ENCODE measurements around the gene IFITM10. TPM values are rescaled to one million over a fixed set of nuclear protein-coding genes. Genes with fewer than 3 reads are reported as not detected.

The IFITM10 gene
- polyA plus RNA-seq, 1 of the 3 experiments (the other 2 are of a cell fraction), result 0.21 TPM

DNA sequence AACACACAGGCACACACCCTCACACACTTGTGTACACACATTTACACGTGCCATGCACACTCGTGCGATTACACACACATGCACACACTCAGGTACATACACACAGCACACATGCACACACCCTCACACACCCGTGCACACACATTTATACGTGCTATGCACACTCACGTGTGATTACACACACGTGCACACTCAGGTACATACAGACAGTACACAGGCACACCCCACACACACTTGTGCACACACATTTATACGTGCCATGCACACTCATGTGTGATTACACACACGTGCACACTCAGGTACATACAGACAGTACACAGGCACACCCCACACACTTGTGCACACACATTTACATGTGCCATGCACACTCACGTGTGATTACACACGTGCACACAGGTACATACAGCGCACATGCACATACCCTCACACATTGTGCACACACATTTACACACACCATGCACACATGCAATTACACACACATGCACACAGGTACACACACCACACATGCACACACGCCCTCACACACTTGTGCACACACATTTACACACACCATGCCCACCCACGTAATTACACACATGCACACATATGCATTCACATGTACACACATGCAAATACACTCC, 4.6 kb downstream of the IFITM10 start:
- Histone ChIP-seq H3K4me3 (ENCODE audit: low read depth in 2 of 2, low read length in 1 of 2) (no peak overlapping the region), H3K9me2 (no peaks in the 10 kb centered on the region), H4K20me1 (ENCODE audit: insufficient read depth) (no peaks in the 10 kb centered on the region), H3K27ac (ENCODE audit: low read depth in 2 of 2, low read length in 1 of 2) (peak overlapping the region in 1 of 2 experiments; percentile 92; a peak in 2 of 4 replicates), H3K4me2 (no peak overlapping the region), H3K4me1 (ENCODE audit: control insufficient read depth in 1 of 2, insufficient read depth in 2 of 2, low read depth in 1 of 2, low read length in 1 of 2) (peaks cover 0 to 67% of the 10 kb centered on the region in 2 experiments; a peak in 1 of 4 replicates), H3K79me2 (ENCODE audit: insufficient read depth) (no peaks in the 10 kb centered on the region), H3K9ac (no peak overlapping the region), H3F3A (replicated peaks; ENCODE audit: insufficient read depth) (peaks cover 7% of the 10 kb centered on the region), H3K27me3 (ENCODE audit: insufficient read depth) (no peaks in the 10 kb centered on the region), H2AFZ (ENCODE audit: low read depth) (no peak overlapping the region), H3K36me3 (replicated peaks in 1 of 2; ENCODE audit: control insufficient read depth in 1 of 2, insufficient read depth in 2 of 2, low read length in 1 of 2) (no peaks in the 10 kb centered on the region), H3K9me3 (no peaks in the 10 kb centered on the region)
- no peak for DNase-seq
- ChIA-PET POLR2A (interaction anchor here (0.8 to 1.1 kb wide), 3 partner anchors 52 to 82 kb away, joined by 3 read pairs; no protein-coding TSS in a partner anchor), CTCF (interaction anchor here (1.0 to 2.6 kb wide), 6 partner anchors 18 to 106 kb away, joined by 3 to 26 read pairs (median 4); partner anchors contain the start of gene CTSD)
- 75% methylated on average over 14 of the region's 14 CpGs for WGBS (ENCODE audit: low lambda C conversion rate)
- TF ChIP-seq MEF2A (IDR thresholded peaks at IDR 0.05; ENCODE audit: borderline replicate concordance, low read depth) (no peak), ELF1 (IDR thresholded peaks at IDR 0.05) (no peak), ZBTB33 (IDR thresholded peaks at IDR 0.05; ENCODE audit: borderline replicate concordance, low read depth) (no peak), MXI1 (IDR thresholded peaks at IDR 0.05; ENCODE audit: low read depth, low read length) (no peak), TAF1 (IDR thresholded peaks at IDR 0.05; ENCODE audit: borderline replicate concordance, low read depth, low read length) (no peak), RFX5 (IDR thresholded peaks at IDR 0.05; ENCODE audit: low read length) (no peak), TCF12 (IDR thresholded peaks at IDR 0.05) (no peak), MAX (IDR thresholded peaks at IDR 0.05; ENCODE audit: low read depth) (no peak), FOSL2 (IDR thresholded peaks at IDR 0.05; ENCODE audit: borderline replicate concordance, low read depth) (no peak), YY1 (IDR thresholded peaks at IDR 0.05; ENCODE audit: low read depth) (no peak), RCOR1 (IDR thresholded peaks at IDR 0.05; ENCODE audit: low read length) (no peak), RXRA (IDR thresholded peaks at IDR 0.05; ENCODE audit: borderline replicate concordance, low read depth) (no peak)
- TF ChIP-seq, protein P1, sequence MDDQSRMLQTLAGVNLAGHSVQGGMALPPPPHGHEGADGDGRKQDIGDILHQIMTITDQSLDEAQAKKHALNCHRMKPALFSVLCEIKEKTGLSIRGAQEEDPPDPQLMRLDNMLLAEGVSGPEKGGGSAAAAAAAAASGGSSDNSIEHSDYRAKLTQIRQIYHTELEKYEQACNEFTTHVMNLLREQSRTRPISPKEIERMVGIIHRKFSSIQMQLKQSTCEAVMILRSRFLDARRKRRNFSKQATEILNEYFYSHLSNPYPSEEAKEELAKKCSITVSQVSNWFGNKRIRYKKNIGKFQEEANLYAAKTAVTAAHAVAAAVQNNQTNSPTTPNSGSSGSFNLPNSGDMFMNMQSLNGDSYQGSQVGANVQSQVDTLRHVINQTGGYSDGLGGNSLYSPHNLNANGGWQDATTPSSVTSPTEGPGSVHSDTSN (IDR thresholded peaks at IDR 0.05), result no peak
- TF ChIP-seq, protein P2, sequence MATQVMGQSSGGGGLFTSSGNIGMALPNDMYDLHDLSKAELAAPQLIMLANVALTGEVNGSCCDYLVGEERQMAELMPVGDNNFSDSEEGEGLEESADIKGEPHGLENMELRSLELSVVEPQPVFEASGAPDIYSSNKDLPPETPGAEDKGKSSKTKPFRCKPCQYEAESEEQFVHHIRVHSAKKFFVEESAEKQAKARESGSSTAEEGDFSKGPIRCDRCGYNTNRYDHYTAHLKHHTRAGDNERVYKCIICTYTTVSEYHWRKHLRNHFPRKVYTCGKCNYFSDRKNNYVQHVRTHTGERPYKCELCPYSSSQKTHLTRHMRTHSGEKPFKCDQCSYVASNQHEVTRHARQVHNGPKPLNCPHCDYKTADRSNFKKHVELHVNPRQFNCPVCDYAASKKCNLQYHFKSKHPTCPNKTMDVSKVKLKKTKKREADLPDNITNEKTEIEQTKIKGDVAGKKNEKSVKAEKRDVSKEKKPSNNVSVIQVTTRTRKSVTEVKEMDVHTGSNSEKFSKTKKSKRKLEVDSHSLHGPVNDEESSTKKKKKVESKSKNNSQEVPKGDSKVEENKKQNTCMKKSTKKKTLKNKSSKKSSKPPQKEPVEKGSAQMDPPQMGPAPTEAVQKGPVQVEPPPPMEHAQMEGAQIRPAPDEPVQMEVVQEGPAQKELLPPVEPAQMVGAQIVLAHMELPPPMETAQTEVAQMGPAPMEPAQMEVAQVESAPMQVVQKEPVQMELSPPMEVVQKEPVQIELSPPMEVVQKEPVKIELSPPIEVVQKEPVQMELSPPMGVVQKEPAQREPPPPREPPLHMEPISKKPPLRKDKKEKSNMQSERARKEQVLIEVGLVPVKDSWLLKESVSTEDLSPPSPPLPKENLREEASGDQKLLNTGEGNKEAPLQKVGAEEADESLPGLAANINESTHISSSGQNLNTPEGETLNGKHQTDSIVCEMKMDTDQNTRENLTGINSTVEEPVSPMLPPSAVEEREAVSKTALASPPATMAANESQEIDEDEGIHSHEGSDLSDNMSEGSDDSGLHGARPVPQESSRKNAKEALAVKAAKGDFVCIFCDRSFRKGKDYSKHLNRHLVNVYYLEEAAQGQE (IDR thresholded peaks at IDR 0.05; ENCODE audit: low read depth, low read length), result no peak

Measured in SK-N-SH (cell line).